Left lung (tissue), 10 donors: ENCODE results near the gene CDHR3. TPM values are rescaled to one million over a fixed set of nuclear protein-coding genes. Genes with fewer than 3 reads are reported as not detected.

Experiments used
- ATAC-seq: fragments of 200-7000 bp; cut with Tn5 transposase; one replicate; pipeline ENCODE4 v1.9.1; 2020; ENCODE audit warnings: moderate library complexity
- DNase-seq, 4 donors: peaks; one replicate each; pipeline ENCODE4 v3.0.0-alpha.2; 2013 to 2020
- H3K27ac ChIP-seq, 2 donors: fragments of 200-600 bp; sonication (generic) in 1 of 2; one replicate each; pipeline versions ENCODE4 v1.5.0 to v1.8.0; 2020 to 2021
- H3K27me3 ChIP-seq, 2 donors: fragments of 200-600 bp; sonication (generic) in 1 of 2; one replicate each; pipeline versions ENCODE4 v1.5.0 to v1.8.0; 2020 to 2021
- H3K36me3 ChIP-seq, 2 donors: fragments of 200-600 bp; sonication (generic) in 1 of 2; one replicate each; pipeline versions ENCODE4 v1.5.0 to v1.8.0; 2020 to 2021
- H3K4me1 ChIP-seq, 2 donors: fragments of 200-600 bp; one replicate each; pipeline ENCODE4 v1.8.0; 2021
- H3K4me3 ChIP-seq, 2 donors: fragments of 200-600 bp; sonication (generic) in 1 of 2; one replicate each; pipeline versions ENCODE4 v1.5.0 to v1.8.0; 2020 to 2021; ENCODE audit warnings: mild to moderate bottlenecking in 1 of 2
- H3K9me3 ChIP-seq, 2 donors: fragments of 200-600 bp; sonication (generic) in 1 of 2; one replicate each; pipeline versions ENCODE4 v1.5.0 to v1.8.0; 2020 to 2021
- intact Hi-C, 2 donors: fragments of 100-400 bp; cut with DNase I; formaldehyde crosslinking; loops; one replicate each; pipeline versions ENCODE4 v1.11.2 to v1.14.2; 2022
- polyA plus RNA-seq, 6 donors: library from polyadenylated mRNA; unstranded; fragments of 120-200 nt; gene quantifications; one replicate each; pipeline ENCODE4 v1.2.1, GENCODE V29; 2013; ENCODE audit not compliant: insufficient read length in 6 of 6
- total RNA-seq, 2 donors: library from RNA; stranded (reverse); fragmentation: NEBNext Ultra II Directional; extraction: Animal tissue kit (Norgen Biotek cat#: 25700); gene quantifications; one replicate each; pipeline ENCODE4 v1.2.1, GENCODE V29; 2021
- TF ChIP-seq, protein P1 (sequence below), 2 donors: fragments of 200-600 bp; sonication (generic) in 1 of 2; IDR thresholded peaks; one replicate each; pipeline versions ENCODE4 v1.5.0 to v1.8.0; 2021; ENCODE audit warnings: antibody characterized with exemption in 2 of 2
- donor health status: DM: no; HTN: yes; CAD: no.
- donor health status: DM: no; HTN: no; CAD: no.

Gene CDHR3
- total and polyA plus RNA-seq, 8 donors, result 2.8 to 44.0 (median 24.8) TPM

DNA sequence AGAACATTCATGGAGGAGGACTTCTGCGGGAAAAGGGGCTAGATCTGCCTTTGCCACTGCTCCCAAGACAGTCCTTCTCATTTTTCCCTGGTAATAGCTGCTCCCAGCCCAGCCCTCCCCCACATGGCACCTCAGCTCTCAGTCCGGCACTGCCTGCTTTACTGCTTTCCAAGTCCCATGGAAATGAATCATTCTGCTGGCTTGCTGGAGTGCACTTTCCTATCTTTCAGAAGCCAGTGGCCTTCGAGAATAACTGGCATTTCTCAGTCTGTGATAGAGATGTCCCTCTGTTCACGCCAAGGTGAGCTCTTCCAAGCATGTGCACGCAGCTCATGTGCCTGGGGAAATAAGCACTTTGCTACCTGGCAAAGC is 87.7 kb downstream of the CDHR3 start:
- H3K27ac ChIP-seq, result peak overlapping the region in 1 of 2 donors; percentile 19
- ATAC-seq, result peak; percentile 63
- H3K36me3 ChIP-seq, result no peaks in the 10 kb centered on the region
- H3K4me3 ChIP-seq, result no peak overlapping the region
- H3K27me3 ChIP-seq, result peaks cover 0 to 1% of the 10 kb centered on the region in 2 donors
- TF ChIP-seq, protein P1, sequence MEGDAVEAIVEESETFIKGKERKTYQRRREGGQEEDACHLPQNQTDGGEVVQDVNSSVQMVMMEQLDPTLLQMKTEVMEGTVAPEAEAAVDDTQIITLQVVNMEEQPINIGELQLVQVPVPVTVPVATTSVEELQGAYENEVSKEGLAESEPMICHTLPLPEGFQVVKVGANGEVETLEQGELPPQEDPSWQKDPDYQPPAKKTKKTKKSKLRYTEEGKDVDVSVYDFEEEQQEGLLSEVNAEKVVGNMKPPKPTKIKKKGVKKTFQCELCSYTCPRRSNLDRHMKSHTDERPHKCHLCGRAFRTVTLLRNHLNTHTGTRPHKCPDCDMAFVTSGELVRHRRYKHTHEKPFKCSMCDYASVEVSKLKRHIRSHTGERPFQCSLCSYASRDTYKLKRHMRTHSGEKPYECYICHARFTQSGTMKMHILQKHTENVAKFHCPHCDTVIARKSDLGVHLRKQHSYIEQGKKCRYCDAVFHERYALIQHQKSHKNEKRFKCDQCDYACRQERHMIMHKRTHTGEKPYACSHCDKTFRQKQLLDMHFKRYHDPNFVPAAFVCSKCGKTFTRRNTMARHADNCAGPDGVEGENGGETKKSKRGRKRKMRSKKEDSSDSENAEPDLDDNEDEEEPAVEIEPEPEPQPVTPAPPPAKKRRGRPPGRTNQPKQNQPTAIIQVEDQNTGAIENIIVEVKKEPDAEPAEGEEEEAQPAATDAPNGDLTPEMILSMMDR (IDR thresholded peaks at IDR 0.05), result no peak
- H3K9me3 ChIP-seq, result no peaks in the 10 kb centered on the region
- intact Hi-C loops, result loop anchor here in 1 of 2 donors (10.0 kb wide), 1 partner anchor 104 kb away; no protein-coding TSS in a partner anchor
- no peaks in the 10 kb centered on the region for H3K4me1 ChIP-seq
- no peak for DNase-seq

DNA sequence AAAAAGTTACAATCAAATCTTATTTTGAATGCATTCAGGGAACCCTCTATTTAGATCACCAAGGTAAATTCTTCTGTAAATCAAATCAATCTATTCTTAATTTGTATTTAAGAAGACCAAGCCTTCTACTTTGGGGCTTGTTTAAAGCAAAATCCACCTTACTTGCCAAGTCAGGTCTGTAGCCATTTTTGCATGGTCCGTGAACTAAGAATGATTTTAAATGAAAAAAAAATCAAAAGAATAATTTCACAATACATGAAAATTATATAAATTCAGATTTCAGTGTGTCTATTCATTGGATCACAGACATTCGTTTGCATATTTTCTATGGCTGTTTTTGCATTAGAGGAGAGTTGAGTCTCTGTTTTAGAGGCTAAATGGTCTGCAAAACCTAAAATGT is 89.6 kb downstream of the CDHR3 start:
- no peaks in the 10 kb centered on the region for H3K4me1 ChIP-seq
- DNase-seq (no peak), ATAC-seq (no peak)
- no peak overlapping the region for H3K4me3 ChIP-seq
- no peaks in the 10 kb centered on the region for H3K9me3 ChIP-seq
- TF ChIP-seq, protein P1 (IDR thresholded peaks at IDR 0.05), result no peak
- intact Hi-C loops, result loop anchor here in 1 of 2 donors (10.0 kb wide), 1 partner anchor 102 kb away; no protein-coding TSS in a partner anchor
- H3K27me3 ChIP-seq, result no peaks in the 10 kb centered on the region
- no peak overlapping the region for H3K27ac ChIP-seq
- H3K36me3 ChIP-seq, result no peaks in the 10 kb centered on the region

DNA sequence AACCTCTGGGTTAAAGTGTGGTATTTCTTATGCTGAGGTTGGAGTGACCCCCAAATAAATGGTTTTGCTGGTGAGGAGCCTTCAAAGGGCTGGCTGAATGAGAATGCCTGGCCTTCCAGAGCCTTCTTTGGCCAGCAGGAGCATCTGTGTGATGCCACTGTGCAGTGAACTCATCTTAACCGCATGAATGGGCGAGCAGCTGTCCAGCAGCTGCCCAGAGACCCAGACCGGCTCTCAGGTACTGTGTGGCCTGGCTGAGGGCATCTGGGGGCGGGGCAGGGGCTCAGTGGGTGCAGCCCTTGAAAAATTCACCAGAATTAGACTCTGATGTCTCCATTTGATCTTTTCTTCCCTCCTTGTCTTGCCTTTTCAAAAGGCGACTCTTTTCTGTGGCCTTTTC is 90.0 kb downstream of the CDHR3 start:
- no peak for DNase-seq
- Histone ChIP-seq H3K9me3 (no peaks in the 10 kb centered on the region), H3K27ac (no peak overlapping the region), H3K27me3 (no peaks in the 10 kb centered on the region), H3K36me3 (no peaks in the 10 kb centered on the region), H3K4me3 (no peak overlapping the region), H3K4me1 (peaks cover 0 to under 1% of the 10 kb centered on the region in 2 donors)
- TF ChIP-seq, protein P1 (IDR thresholded peaks at IDR 0.05), result no peak
- ATAC-seq, result no peak
- intact Hi-C loops, result loop anchor here in 1 of 2 donors (10.0 kb wide), 1 partner anchor 102 kb away; no protein-coding TSS in a partner anchor

DNA sequence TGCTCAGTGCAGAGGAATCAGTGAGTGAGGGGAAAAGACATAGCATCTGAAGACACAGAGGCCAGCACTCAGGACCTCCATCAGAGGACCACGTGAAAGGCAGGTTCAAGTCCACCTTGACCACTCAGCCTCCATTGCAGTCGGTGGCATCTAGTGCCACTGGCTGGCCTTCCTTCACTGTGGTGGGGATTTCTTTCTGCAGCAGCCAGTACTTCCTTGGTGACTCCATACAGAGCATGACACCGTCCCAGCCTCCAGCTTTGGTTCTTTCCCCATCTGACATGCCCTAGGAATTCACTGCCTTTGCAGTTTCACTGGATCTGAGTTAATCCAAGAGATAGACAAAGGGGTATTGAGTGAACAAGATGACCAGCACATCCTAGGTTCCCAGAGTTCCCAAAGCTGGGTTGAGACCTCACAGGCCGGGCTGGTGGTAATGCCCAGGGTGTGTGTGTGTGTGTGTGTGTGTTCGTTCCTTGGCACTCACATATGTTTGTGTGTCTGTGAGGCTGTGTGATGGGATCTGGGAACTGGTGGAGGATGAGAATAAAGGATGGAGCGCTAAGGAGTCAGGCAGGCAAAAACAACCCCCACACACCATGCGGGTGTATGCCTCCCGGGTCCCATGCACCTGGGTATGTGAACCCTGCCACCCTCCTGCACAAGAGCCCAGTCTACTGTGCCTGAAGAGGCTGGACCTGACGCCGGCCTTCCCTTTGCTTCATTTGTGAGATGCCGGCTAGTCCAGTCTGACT is 91.3 kb downstream of the CDHR3 start:
- Histone ChIP-seq H3K4me1 (peaks cover 0 to 4% of the 10 kb centered on the region in 2 donors), H3K27ac (no peak overlapping the region), H3K36me3 (no peaks in the 10 kb centered on the region), H3K9me3 (no peaks in the 10 kb centered on the region), H3K27me3 (no peaks in the 10 kb centered on the region), H3K4me3 (no peak overlapping the region)
- ATAC-seq (no peak), DNase-seq (no peak)
- TF ChIP-seq, protein P1 (IDR thresholded peaks at IDR 0.05), result no peak
- intact Hi-C loops, result loop anchor here in 1 of 2 donors (10.0 kb wide), 1 partner anchor 100 kb away; no protein-coding TSS in a partner anchor

DNA sequence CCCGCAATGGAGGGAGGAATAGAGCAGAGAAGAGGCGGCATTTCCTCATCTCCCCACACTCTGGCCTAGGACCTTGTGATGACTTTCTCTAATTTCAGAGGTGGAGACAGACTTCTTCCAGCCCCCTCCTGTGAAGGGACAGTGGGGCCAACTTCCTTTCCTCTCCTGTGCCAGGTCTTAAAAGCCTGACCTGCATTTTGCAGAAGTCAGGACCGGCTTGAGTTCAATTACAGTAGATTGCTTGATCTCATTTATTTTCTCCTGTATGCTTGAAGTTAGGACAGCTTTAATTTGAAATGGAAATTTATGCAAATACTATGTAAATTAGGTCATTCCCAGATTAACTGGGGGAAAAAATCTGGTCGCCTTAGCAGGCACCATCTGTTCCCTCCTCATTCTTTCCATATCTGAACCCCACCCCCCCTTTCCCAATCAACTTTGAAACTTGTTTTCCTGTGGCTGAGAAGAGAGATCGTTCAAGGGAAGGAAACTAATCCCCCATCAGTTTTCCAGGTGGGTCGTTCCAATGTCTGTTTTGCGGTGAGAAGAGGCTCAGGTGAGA is 92.0 kb downstream of the CDHR3 start:
- H3K4me1 ChIP-seq, result peaks cover 0 to 4% of the 10 kb centered on the region in 2 donors
- H3K36me3 ChIP-seq, result no peaks in the 10 kb centered on the region
- DNase-seq (no peak), ATAC-seq (no peak)
- H3K9me3 ChIP-seq, result no peaks in the 10 kb centered on the region
- TF ChIP-seq, protein P1 (IDR thresholded peaks at IDR 0.05), result no peak
- H3K27ac ChIP-seq, result no peak overlapping the region
- H3K4me3 ChIP-seq, result no peak overlapping the region
- intact Hi-C loops, result loop anchor here (5.0 to 10.0 kb wide), 2 partner anchors 97 to 100 kb away; no protein-coding TSS in a partner anchor
- H3K27me3 ChIP-seq, result no peaks in the 10 kb centered on the region
